ENCODE measurements around the gene NSG1. TPM values are rescaled to one million over a fixed set of nuclear protein-coding genes. Genes with fewer than 3 reads are reported as not detected.

Gene NSG1
- total and polyA plus RNA-seq, 2 experiments from 2014 or later = 0.31 to 0.86 TPM

GRCh38 chr4:4358093-4358854 lies 28.6 kb upstream of the NSG1 start:
- no peak overlapping the region for H3K4me3 ChIP-seq
- no peak overlapping the region for H2AFZ ChIP-seq
- no peak for DNase-seq
- peaks cover 56% of the 10 kb centered on the region for H3K27me3 ChIP-seq (replicated peaks; ENCODE audit: insufficient read depth)
- no peak for TF ChIP-seq EZH2 (IDR thresholded peaks at IDR 0.05; ENCODE audit: insufficient read depth, poor library complexity, severe bottlenecking)
- no peak overlapping the region for H3K27ac ChIP-seq
- no peaks in the 10 kb centered on the region for H3K36me3 ChIP-seq (ENCODE audit: low read depth)
- no peaks in the 10 kb centered on the region for H3K79me2 ChIP-seq (ENCODE audit: insufficient read depth)
- no peaks in the 10 kb centered on the region for H3K4me1 ChIP-seq (ENCODE audit: insufficient read depth)
- H4K20me1 ChIP-seq (ENCODE audit: insufficient read depth) = no peaks in the 10 kb centered on the region
- H3K9me3 ChIP-seq (ENCODE audit: low read depth) = no peaks in the 10 kb centered on the region
- H3K9ac ChIP-seq = no peak overlapping the region
- no peaks in the 10 kb centered on the region for H3K9me2 ChIP-seq (ENCODE audit: insufficient read depth)
- no peaks in the 10 kb centered on the region for H3F3A ChIP-seq (ENCODE audit: insufficient read depth)
- H3K4me2 ChIP-seq (ENCODE audit: unreplicated experiment) = no peak overlapping the region
- 20% methylated on average over 13 of the region's 13 CpGs for WGBS, 2 experiments (ENCODE audit: low coverage in 1 of 2, low lambda C conversion rate in 2 of 2, missing lambda C conversion rate in 2 of 2)
- in situ Hi-C loops (cut with MboI) = no loop called here

- no peaks in the 10 kb centered on the region for H3K79me2 ChIP-seq (ENCODE audit: insufficient read depth)
- 55 to 64% methylated on average over 8 of the region's 8 CpGs for WGBS, 2 experiments (ENCODE audit: low coverage in 1 of 2, low lambda C conversion rate in 2 of 2, missing lambda C conversion rate in 2 of 2)
- H3K9ac ChIP-seq = no peak overlapping the region
- DNase-seq = no peak
- no peak overlapping the region for H3K4me2 ChIP-seq (ENCODE audit: unreplicated experiment)
- H4K20me1 ChIP-seq (ENCODE audit: insufficient read depth) = no peaks in the 10 kb centered on the region
- H3K36me3 ChIP-seq (ENCODE audit: low read depth) = no peaks in the 10 kb centered on the region
- H3K4me3 ChIP-seq = no peak overlapping the region
- no peaks in the 10 kb centered on the region for H3F3A ChIP-seq (ENCODE audit: insufficient read depth)
- no peaks in the 10 kb centered on the region for H3K4me1 ChIP-seq (ENCODE audit: insufficient read depth)
- no peak overlapping the region for H3K27ac ChIP-seq
- TF ChIP-seq EZH2 (IDR thresholded peaks at IDR 0.05; ENCODE audit: insufficient read depth, poor library complexity, severe bottlenecking) = no peak
- TF ChIP-seq EZH2phosphoT487 (IDR thresholded peaks at IDR 0.05; ENCODE audit: insufficient read depth, low read depth) = no peak
- in situ Hi-C loops (cut with MboI) = no loop called here
- H3K27me3 ChIP-seq (replicated peaks; ENCODE audit: insufficient read depth) = peaks cover 32% of the 10 kb centered on the region
- no peaks in the 10 kb centered on the region for H3K9me2 ChIP-seq (ENCODE audit: insufficient read depth)
- H3K9me3 ChIP-seq (ENCODE audit: low read depth) = no peaks in the 10 kb centered on the region
- no peak overlapping the region for H2AFZ ChIP-seq
Observed at GRCh38 chr4:4361883-4362282, 25.0 kb upstream of the NSG1 start.

DNA sequence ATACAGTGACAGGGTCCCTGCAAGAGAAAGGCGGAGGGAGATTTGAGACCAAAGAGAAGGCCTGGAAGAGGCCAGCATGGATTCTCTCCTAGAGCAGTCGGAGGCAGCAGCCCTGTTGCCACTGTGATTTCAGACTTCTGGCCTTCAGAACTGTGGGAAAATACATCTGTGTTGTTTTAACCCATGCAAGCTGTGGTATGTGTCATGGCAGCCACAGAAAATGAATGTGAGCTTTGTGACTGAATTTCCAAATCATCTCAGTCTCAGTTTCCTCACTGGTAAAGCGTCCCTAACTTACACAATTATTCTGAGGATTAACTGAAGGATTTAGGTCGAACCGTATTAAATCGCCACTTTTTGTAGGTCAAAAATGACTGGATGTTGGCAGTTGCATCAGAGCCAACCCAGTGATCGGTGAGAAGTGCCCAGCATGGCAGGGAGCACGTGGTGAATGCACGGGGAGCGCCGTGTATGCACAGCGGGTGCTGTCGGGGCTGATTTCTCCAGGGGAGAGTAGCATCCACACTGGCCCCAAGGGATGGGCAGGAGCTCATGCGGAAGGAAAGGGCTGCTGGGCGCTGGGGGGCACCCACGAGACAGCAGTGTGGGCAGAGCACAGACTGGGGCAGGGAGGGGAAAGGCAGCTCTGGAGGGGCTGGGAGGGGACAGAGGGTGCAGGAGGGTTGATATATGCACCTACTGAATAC lies 23.8 kb upstream of the NSG1 start:
- no peaks in the 10 kb centered on the region for H3F3A ChIP-seq (ENCODE audit: insufficient read depth)
- DNase-seq = peak; percentile 56
- WGBS, 2 experiments (ENCODE audit: low coverage in 1 of 2, low lambda C conversion rate in 2 of 2, missing lambda C conversion rate in 2 of 2) = 53 to 57% methylated on average over 15 to 16 of the region's 16 CpGs
- H3K4me2 ChIP-seq (ENCODE audit: unreplicated experiment) = no peak overlapping the region
- no peaks in the 10 kb centered on the region for H3K9me3 ChIP-seq (ENCODE audit: low read depth)
- H2AFZ ChIP-seq = no peak overlapping the region
- H3K36me3 ChIP-seq (ENCODE audit: low read depth) = no peaks in the 10 kb centered on the region
- no peak overlapping the region for H3K27ac ChIP-seq
- H4K20me1 ChIP-seq (ENCODE audit: insufficient read depth) = no peaks in the 10 kb centered on the region
- TF ChIP-seq EZH2phosphoT487 (IDR thresholded peaks at IDR 0.05; ENCODE audit: insufficient read depth, low read depth) (no peak), EZH2 (IDR thresholded peaks at IDR 0.05; ENCODE audit: insufficient read depth, poor library complexity, severe bottlenecking) (no peak)
- no peaks in the 10 kb centered on the region for H3K9me2 ChIP-seq (ENCODE audit: insufficient read depth)
- peak overlapping the region; percentile 14; the same call in 1 of the 2 replicates for H3K9ac ChIP-seq
- no peak overlapping the region for H3K4me3 ChIP-seq
- no peaks in the 10 kb centered on the region for H3K4me1 ChIP-seq (ENCODE audit: insufficient read depth)
- no peaks in the 10 kb centered on the region for H3K79me2 ChIP-seq (ENCODE audit: insufficient read depth)
- H3K27me3 ChIP-seq (replicated peaks; ENCODE audit: insufficient read depth) = peaks cover 22% of the 10 kb centered on the region
- in situ Hi-C loops (cut with MboI) = no loop called here

- Histone ChIP-seq H3K36me3 (ENCODE audit: low read depth) (no peaks in the 10 kb centered on the region), H3K9ac (no peak overlapping the region), H2AFZ (no peak overlapping the region), H3K9me2 (ENCODE audit: insufficient read depth) (no peaks in the 10 kb centered on the region), H3K79me2 (ENCODE audit: insufficient read depth) (no peaks in the 10 kb centered on the region), H3K27ac (no peak overlapping the region), H3K4me1 (ENCODE audit: insufficient read depth) (no peaks in the 10 kb centered on the region), H3F3A (ENCODE audit: insufficient read depth) (no peaks in the 10 kb centered on the region), H3K27me3 (replicated peaks; ENCODE audit: insufficient read depth) (peaks cover 16% of the 10 kb centered on the region; the same call in 1 of the 2 replicates), H3K4me2 (ENCODE audit: unreplicated experiment) (no peak overlapping the region), H3K9me3 (ENCODE audit: low read depth) (no peaks in the 10 kb centered on the region), H4K20me1 (ENCODE audit: insufficient read depth) (no peaks in the 10 kb centered on the region), H3K4me3 (no peak overlapping the region)
- DNase-seq = no peak
- 25 to 33% methylated on average over 3 of the region's 3 CpGs for WGBS, 2 experiments (ENCODE audit: low coverage in 1 of 2, low lambda C conversion rate in 2 of 2, missing lambda C conversion rate in 2 of 2)
- in situ Hi-C loops (cut with MboI) = no loop called here
- TF ChIP-seq EZH2phosphoT487 (IDR thresholded peaks at IDR 0.05; ENCODE audit: insufficient read depth, low read depth) (no peak), EZH2 (IDR thresholded peaks at IDR 0.05; ENCODE audit: insufficient read depth, poor library complexity, severe bottlenecking) (no peak)
Observed at GRCh38 chr4:4364061-4364460, 22.8 kb upstream of the NSG1 start.

All from GM23248 (cell line).